ENCODE results near the gene ZNF438. TPM values are rescaled to one million over a fixed set of nuclear protein-coding genes. Genes with fewer than 3 reads are reported as not detected.
A peak's percentile ranks its signal among the peaks of the same experiment; 100 is the strongest.

The ZNF438 gene
- 4.4 and 5.0 TPM in 2 replicates for polyA plus RNA-seq (2011; rRNA removed)
- polyA minus RNA-seq (2011; rRNA and poly(A)+ RNA removed) = 5.2 and 7.6 TPM in 2 replicates

DNA sequence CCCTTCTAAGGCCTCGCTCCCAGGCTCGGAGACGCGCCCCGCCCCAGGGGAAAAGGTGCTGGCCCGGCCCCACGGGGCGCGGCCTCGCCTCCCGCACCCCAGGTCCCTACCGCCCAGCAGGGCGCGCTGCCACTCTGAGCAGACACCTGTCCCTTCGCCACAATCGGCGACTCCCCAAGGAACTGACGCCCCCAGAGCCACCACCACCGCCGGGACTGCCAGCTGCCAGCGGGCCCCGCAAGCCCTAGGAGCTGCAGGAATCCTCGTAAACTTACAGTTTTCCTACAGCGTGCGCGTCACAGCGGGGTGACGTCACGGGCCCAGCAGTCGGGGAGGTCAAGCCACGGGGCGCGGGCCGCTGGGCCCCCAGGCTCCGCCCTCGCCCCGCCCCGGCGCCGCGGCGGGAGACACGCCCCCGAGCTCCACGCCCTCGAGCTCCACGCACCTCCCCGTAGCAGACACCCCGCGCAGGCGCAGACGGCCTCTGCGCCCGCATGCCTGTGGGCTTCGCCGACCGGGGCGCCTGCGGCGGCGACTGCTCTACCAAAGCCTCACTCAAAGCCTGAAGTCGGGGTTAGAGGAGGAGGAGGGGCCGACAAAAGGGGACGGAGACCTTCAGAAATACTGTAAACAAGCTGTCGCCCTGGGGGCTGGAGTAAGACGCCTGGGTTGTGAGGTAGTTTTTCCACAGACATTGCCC, at the start of gene ZNF438:
Gene ZNF438, minus strand, starts transcription at position 308 of the 700 bp plus-strand sequence. CDS start 154,831 bp downstream, outside the sequence.
- DNase-seq (ENCODE audit: low read depth, low spot score) = peak; percentile 89
- TF ChIP-seq, protein P1, sequence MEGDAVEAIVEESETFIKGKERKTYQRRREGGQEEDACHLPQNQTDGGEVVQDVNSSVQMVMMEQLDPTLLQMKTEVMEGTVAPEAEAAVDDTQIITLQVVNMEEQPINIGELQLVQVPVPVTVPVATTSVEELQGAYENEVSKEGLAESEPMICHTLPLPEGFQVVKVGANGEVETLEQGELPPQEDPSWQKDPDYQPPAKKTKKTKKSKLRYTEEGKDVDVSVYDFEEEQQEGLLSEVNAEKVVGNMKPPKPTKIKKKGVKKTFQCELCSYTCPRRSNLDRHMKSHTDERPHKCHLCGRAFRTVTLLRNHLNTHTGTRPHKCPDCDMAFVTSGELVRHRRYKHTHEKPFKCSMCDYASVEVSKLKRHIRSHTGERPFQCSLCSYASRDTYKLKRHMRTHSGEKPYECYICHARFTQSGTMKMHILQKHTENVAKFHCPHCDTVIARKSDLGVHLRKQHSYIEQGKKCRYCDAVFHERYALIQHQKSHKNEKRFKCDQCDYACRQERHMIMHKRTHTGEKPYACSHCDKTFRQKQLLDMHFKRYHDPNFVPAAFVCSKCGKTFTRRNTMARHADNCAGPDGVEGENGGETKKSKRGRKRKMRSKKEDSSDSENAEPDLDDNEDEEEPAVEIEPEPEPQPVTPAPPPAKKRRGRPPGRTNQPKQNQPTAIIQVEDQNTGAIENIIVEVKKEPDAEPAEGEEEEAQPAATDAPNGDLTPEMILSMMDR (IDR thresholded peaks at IDR 0.05; ENCODE audit: low read depth, low read length) = peak; percentile 40; the same call in 1 of the 2 replicates
- ChIA-PET POLR2A (interaction anchor here (0.6 to 1.6 kb wide), 20 partner anchors 14 to 295 kb away, joined by 3 to 15 read pairs (median 5); no protein-coding TSS in a partner anchor), CTCF (interaction anchor here (0.6 to 2.2 kb wide), 9 partner anchors 11 to 742 kb away, joined by 3 to 12 read pairs (median 3); no protein-coding TSS in a partner anchor)
- Histone ChIP-seq H3K4me3 (ENCODE audit: low read depth, low read length) (peak within 1 kb of the TSS; percentile 68), H3K27me3 (ENCODE audit: control insufficient read depth, insufficient read depth, low read length) (no peaks in the 10 kb centered on the region), H3K27ac (ENCODE audit: low read depth, low read length) (peak within 1 kb of the TSS; percentile 100), H3K9me3 (ENCODE audit: control insufficient read depth, insufficient read depth, low read length) (peaks cover 3% of the 10 kb centered on the region; the same call in 1 of the 2 replicates)

DNA sequence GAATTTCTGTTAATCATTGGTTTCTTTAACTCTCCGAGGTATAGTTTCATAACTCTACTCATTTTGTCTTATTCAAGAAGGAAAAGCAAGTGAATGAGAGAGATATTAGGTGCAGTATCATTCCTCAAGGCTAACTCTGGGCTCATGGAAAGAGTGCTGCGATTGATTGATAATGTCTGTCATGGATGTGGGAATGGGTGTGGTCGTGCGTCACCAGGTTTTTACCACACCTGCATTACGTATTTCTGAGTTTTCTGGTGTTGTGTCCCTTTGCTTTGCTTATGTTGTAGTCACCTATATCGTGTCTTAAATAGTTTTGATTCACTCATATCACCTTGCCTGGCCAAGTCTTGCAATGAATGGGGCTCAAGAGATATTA, 44.9 kb upstream of the ZNF438 start:
- DNase-seq (ENCODE audit: low read depth, low spot score) = no peak
- H3K27me3 ChIP-seq (ENCODE audit: control insufficient read depth, insufficient read depth, low read length) = no peaks in the 10 kb centered on the region
- no peaks in the 10 kb centered on the region for H3K9me3 ChIP-seq (ENCODE audit: control insufficient read depth, insufficient read depth, low read length)
- no peak overlapping the region for H3K4me3 ChIP-seq (ENCODE audit: low read depth, low read length)
- TF ChIP-seq, protein P1 (IDR thresholded peaks at IDR 0.05; ENCODE audit: low read depth, low read length) = no peak
- CTCF ChIA-PET = interaction anchor here (0.6 kb wide), 1 partner anchor 28 kb away, joined by 3 read pairs; no protein-coding TSS in a partner anchor
- no peak overlapping the region for H3K27ac ChIP-seq (ENCODE audit: low read depth, low read length)
- POLR2A ChIA-PET = no interaction called here

DNA sequence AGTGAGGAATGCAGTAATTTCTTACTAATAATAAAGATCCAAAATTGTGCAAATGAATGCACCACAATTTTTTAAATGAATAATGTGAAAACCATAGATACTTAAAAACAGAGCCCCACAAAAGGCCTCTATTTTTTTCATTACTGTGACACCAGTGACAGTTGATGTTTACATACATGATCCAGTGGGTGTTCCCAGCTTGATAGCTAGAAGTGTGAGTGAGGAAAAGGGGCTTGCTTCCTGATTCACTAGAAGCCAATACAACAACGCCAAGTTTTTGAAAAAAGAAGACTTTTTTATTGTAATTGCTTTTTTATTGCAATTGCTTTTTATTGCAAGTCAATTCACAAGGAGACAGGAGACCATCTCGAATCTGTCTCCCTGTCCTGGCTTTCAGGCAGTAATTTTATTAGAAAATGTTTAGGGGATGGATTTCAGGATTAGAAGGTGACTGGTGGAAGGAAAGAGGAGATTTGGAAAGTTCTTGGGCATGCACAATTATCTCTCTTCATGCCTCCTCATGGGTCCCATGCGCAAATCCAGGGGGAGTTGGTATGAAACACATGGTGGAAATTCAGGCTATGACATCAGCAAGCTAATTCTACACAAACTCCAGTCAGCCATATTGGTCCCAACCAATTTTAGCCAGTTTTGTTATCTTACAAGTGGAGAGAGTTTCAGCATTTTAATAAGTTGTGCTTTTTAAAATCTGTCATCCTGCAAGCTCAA, 44.4 kb upstream of the ZNF438 start:
- Histone ChIP-seq H3K4me3 (ENCODE audit: low read depth, low read length) (no peak overlapping the region), H3K27ac (ENCODE audit: low read depth, low read length) (no peak overlapping the region), H3K27me3 (ENCODE audit: control insufficient read depth, insufficient read depth, low read length) (no peaks in the 10 kb centered on the region), H3K9me3 (ENCODE audit: control insufficient read depth, insufficient read depth, low read length) (no peaks in the 10 kb centered on the region)
- no peak for DNase-seq (ENCODE audit: low read depth, low spot score)
- TF ChIP-seq, protein P1 (IDR thresholded peaks at IDR 0.05; ENCODE audit: low read depth, low read length) = no peak
- POLR2A ChIA-PET = interaction anchor here (0.9 to 1.0 kb wide), 2 partner anchors 55 to 300 kb away, joined by 3 to 4 read pairs; no protein-coding TSS in a partner anchor
- CTCF ChIA-PET = interaction anchor here (0.6 kb wide), 1 partner anchor 29 kb away, joined by 3 read pairs; no protein-coding TSS in a partner anchor

- CTCF ChIA-PET = no interaction called here
- no peaks in the 10 kb centered on the region for H3K9me3 ChIP-seq (ENCODE audit: control insufficient read depth, insufficient read depth, low read length)
- H3K27me3 ChIP-seq (ENCODE audit: control insufficient read depth, insufficient read depth, low read length) = no peaks in the 10 kb centered on the region
- DNase-seq (ENCODE audit: low read depth, low spot score) = peak; percentile 83
- peak overlapping the region; percentile 80 for H3K27ac ChIP-seq (ENCODE audit: low read depth, low read length)
- H3K4me3 ChIP-seq (ENCODE audit: low read depth, low read length) = no peak overlapping the region
- POLR2A ChIA-PET = interaction anchor here (0.9 to 1.0 kb wide), 2 partner anchors 56 to 300 kb away, joined by 3 to 4 read pairs; no protein-coding TSS in a partner anchor
- TF ChIP-seq, protein P1 (IDR thresholded peaks at IDR 0.05; ENCODE audit: low read depth, low read length) = no peak
These were observed 43.8 kb upstream of the ZNF438 start for GRCh38 chr10:31075434-31075833.
